GM12865 (cell line): ENCODE data around the gene SESTD1.

Experiments
- DNase-seq: peaks from one replicate; pipeline ENCODE4 v3.0.0; 2010; ENCODE audit warnings: low read depth
- H3K4me3 ChIP-seq: 2 replicates; pipeline ENCODE4 v1.5.1; 2011; ENCODE audit warnings: mild to moderate bottlenecking, low read depth, low read length, control low read depth
- TF ChIP-seq, protein P1 (sequence below): IDR thresholded peaks from 2 replicates; pipeline ENCODE4 v1.5.1; 2011; ENCODE audit warnings: low read length, control low read depth, low read depth, inconsistent platforms; ENCODE audit not compliant: insufficient read depth; ENCODE audit errors: missing control alignments

The SESTD1 gene

DNA sequence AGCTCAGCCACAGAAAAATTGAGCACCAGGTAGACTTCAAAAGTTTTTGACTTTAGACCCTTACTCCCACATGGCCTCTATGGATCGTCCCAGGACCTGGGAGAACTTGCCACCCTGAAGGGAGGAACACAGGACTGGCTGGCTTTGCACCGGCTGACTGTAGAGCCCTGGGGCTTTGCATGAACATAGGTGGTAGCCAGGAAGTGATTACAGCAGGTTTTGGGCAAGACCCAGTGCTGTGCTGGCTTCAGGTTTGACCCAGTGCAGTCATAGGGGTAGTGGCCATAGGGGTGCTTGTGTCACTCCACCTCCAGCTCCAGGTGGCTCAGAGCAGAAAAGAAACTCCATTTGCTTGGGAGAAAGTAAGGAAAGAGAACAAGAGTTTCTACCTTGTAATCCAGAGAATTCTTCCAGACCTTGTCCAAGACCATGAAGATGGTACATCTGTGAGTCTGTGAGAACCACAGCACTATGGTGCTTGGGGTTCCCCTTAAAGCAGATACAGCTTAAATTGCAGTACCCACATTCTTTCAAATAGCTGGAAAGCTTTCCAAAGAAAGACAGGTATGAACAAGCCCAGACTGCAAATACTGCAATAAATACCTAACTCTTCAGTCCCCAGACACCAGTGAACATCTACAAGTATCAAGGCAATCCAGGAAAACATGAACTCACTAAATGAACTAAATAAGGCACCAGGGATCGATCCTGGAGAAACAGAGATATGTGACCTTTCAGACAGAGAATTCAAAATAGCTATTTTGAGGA is 13.0 kb upstream of the SESTD1 start:
- H3K4me3 ChIP-seq = no peak overlapping the region
- TF ChIP-seq, protein P1, sequence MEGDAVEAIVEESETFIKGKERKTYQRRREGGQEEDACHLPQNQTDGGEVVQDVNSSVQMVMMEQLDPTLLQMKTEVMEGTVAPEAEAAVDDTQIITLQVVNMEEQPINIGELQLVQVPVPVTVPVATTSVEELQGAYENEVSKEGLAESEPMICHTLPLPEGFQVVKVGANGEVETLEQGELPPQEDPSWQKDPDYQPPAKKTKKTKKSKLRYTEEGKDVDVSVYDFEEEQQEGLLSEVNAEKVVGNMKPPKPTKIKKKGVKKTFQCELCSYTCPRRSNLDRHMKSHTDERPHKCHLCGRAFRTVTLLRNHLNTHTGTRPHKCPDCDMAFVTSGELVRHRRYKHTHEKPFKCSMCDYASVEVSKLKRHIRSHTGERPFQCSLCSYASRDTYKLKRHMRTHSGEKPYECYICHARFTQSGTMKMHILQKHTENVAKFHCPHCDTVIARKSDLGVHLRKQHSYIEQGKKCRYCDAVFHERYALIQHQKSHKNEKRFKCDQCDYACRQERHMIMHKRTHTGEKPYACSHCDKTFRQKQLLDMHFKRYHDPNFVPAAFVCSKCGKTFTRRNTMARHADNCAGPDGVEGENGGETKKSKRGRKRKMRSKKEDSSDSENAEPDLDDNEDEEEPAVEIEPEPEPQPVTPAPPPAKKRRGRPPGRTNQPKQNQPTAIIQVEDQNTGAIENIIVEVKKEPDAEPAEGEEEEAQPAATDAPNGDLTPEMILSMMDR = no peak
- DNase-seq = no peak

DNA sequence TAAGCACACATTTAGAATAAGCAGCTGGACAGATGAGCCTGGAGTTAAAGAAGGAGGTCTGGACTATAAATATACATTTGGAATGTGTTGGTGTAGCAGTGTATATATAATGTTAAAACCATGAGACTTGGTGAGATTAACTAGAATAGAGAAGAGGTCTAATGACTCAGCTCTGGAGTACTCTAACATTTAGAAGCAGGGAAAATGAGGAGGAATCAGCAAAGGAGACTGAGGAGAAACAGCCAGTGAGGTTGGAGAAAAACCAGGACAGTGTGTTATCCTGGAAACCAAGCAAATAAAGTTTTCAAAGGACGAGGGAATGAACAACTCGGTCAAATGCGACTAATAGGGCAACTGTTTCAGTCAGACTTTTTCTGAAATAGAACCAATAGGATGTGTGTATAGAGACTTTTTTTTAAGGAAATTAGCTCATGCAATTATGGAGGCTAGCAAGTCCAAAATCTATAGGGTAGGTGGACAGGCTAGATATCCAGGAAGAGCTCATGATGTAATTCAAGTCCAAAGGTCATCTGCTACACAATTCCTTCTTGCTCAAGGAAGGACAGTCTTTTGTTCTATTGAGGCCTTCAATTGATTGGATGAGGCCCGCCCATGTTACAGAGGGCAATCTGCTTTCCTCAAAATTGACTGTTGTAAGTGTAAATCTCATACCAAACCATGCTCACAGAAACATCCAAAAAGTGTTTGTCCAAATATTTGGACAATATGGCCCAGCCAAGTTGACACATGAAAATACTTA is 10.8 kb upstream of the SESTD1 start:
- TF ChIP-seq, protein P1 = no peak
- DNase-seq = no peak

DNA sequence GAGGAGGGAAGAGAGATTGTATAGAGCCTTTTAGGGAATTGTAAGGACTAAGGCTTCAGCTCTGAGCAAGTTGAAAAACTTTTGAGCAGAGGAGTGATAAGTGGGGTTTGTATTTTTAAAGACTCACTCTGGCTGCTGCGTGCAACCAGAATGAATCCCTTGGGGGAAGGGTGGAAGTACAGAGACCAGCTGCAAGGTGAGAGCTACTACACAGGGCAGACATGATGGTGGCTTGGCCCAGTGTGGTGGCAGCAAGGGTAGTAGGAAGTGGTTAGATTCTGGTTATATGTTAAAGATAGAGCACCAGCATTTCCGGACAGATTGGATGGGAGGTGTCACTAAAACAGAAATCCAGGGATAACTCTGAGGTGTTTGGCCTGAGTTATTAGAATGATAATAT is 10.1 kb upstream of the SESTD1 start:
- H3K4me3 ChIP-seq = no peak overlapping the region
- peak; percentile 69 for DNase-seq
- TF ChIP-seq, protein P1 = no peak

More for the DNA sequence above, 10.8 kb upstream of the SESTD1 start:
- no peak overlapping the region for H3K4me3 ChIP-seq

DNA sequence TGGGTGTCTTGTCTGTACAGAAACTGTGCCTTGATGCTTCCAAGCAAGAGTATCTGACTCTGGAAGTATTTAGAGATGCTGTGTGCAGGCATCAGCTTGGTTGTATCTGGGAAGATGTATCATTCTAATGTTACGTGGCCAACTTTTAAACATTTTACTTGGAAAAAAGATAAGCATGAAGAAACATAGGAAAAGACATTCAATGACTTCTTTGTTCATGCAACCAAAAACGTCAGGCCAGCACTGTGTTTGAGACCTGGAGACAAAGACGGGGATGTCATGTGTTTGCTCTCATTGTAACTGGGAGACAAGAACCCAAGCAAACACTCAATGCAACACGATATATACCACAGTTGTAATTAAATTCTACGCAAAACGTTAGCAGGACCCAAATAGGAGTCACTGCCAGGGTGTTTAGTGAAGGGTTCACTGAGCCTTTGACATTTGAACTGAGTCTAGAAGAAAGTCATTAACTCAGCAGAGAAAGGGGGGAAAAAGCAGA is 8.9 kb upstream of the SESTD1 start:
- no peak for DNase-seq
- TF ChIP-seq, protein P1 = no peak
- no peak overlapping the region for H3K4me3 ChIP-seq

DNA sequence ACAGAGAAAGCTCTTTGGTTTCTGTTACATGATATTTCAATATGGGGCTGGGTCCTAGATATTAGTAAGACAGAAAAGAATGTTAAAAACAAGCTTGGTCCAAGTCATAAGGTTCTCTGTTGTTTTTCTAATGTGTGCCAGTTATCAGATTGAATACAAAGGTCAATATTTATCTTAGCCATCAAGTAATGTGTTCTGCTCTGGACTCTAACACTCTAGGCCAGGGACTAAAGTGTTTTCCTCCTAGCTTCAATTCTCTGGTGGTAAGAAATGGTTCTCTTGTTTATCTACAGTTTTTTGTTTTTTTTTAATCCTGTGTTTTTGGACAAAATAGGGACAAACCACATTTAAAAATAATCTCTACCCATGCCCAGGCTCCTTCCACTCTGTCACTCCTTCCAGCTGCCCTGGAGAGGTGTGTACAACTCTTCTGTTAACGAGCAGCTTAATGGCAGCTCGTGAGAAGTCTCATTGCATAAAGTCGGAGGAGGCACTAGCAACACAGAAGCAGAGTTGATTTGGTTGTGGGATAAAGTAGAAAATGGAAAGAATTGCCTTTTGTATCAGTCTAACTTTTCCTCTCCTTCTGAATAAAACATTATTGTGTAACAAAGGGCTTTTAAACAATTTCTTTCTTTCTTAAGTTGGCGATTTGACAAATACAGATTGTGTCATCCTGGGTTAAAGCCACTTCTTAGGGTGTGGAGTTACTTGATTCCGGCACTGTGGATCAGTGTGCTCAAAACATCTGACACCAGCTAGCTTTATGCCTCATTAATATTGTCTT is 8.0 kb upstream of the SESTD1 start:
- no peak overlapping the region for H3K4me3 ChIP-seq
- TF ChIP-seq, protein P1 = no peak

DNA sequence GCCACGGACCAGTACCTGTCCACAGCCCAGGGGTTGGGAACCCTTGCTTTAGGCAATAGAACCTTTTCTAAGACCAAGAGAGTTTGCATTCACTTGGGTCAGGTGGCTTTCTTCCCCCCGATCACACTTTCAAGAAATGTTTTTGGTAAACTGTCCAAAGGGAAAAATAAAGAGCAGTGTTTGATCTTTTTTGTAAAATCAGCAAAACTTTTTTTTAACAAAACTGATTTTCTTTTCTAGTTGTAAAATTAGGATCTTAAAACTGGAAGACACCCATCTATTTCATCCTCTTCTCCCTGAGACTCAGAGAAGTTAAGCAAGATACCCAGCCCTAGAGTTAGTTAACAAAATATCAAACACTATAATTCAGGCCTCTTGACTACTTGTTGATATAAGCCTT is 6.1 kb upstream of the SESTD1 start:
- H3K4me3 ChIP-seq = no peak overlapping the region
- TF ChIP-seq, protein P1 = no peak
- DNase-seq = no peak

More for the DNA sequence above, 8.0 kb upstream of the SESTD1 start:
- no peak for DNase-seq
